ENCODE data around the gene ZNF318.

DNA sequence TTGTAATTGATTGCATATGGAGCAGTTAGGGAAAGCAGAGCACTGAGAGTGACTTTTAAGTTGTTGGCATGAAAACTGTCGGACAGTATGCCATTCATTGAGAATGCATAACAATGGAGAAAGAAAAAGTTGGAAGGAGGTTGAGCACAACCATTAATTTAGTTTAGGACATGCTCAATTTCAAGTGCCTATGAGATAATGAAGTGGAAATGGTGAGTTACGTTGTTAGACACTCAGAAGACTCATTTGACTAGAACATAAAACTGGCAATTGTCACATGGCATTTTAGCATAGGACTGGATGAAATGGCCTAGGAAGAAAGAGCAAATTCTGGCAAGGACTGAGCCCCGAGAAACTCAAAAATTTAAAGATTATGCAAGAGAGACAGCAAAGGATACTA, 22.0 kb downstream of the ZNF318 start:
- TF ChIP-seq, protein P1, sequence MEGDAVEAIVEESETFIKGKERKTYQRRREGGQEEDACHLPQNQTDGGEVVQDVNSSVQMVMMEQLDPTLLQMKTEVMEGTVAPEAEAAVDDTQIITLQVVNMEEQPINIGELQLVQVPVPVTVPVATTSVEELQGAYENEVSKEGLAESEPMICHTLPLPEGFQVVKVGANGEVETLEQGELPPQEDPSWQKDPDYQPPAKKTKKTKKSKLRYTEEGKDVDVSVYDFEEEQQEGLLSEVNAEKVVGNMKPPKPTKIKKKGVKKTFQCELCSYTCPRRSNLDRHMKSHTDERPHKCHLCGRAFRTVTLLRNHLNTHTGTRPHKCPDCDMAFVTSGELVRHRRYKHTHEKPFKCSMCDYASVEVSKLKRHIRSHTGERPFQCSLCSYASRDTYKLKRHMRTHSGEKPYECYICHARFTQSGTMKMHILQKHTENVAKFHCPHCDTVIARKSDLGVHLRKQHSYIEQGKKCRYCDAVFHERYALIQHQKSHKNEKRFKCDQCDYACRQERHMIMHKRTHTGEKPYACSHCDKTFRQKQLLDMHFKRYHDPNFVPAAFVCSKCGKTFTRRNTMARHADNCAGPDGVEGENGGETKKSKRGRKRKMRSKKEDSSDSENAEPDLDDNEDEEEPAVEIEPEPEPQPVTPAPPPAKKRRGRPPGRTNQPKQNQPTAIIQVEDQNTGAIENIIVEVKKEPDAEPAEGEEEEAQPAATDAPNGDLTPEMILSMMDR (IDR thresholded peaks at IDR 0.05): no peak
- no peak for TF ChIP-seq POLR2A (IDR thresholded peaks at IDR 0.05)

All from adrenal gland (tissue), 5 donors.